ENCODE measurements around the gene NME5.
A peak's percentile ranks its signal among the peaks of the same experiment; 100 is the strongest.
"Not testable (repeated sequence)": the region's sequence is repeated elsewhere in the genome, so short reads cannot be mapped to it uniquely, and the experiment has no call there.

NME5 gene

DNA sequence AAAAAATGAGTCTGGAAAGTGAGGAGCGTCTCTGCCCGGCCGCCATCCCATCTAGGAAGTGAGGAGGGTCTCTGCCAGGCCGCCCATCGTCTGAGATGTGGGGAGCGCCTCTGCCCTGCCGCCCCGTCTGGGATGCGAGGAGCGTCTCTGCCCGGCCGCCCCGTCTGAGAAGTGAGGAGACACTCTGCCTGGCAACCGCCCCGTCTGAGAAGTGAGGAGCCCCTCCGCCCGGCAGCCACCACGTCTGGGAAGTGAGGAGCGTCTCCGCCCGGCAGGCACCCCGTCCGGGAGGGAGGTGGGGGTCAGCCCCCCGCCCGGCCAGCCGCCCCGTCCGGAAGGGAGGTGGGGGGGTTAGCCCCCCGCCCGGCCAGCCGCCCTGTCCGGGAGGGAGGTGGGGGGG is 69.2 kb downstream of the NME5 start:
- DNase-seq: not testable (repeated sequence)

DNA sequence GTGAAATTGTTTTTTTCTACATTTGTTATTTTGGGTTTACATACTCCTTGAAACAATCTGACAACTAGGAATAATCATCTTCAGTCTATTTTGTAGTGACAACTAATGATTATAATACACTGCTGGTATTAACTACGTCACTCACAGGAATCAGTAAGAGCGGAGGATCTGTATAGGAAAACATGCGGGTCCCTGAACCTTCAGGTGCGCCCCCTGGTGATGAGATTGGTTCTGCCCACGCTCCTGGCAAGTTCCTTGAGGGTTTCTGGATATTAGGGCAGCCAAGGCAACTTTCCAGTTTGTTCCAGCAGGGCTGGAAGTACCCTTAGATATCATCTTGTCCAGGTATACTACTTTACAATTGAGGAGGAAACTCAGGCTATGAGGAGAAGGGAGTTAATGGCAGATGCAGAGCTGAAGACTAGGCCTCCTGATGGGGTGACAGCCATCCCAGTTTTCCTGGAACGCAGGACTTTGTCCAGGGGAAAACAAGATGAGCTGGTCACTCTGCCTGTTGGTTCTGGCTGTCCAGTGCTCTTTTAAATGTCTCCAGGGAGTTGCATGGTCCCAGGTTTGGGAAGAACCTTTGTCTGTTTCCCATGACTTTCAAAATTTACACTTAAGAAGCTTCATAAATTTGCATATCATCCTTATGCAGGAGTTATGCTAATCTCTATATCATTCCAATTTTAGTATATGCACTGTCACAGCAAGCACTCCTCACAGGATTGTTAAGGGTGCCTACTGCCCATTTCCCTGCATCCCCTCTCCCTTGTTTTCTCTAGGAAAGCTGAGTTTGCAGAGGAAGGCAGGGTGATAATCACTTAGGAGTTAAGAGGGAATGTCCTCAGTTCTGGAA is 70.3 kb downstream of the NME5 start:
- peak; percentile 79 for DNase-seq

DNA sequence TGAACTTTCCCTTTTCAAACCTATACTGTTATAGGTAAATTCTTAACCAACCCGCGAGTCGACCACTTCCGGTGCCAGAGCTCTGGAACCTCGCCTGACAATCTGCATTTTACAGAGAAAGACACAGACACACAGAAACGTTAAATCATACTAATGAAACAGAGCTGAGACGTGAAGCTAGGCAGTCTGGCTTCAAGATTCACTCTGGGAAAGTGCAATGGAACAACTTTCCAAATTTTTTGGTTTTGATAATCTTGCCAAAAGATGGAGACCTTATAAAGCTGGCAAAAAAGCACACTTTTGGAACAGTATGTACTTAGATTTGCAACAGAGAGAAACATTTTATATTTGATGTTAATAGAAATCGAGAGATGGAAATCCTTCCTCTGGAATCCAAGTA is 71.3 kb downstream of the NME5 start:
- no peak for DNase-seq

Measured in NCI-H82 (cell line).